GM12865 (cell line): ENCODE measurements around the gene KRTAP7-1.

Experiments used
- DNase-seq: peaks from one replicate; pipeline ENCODE4 v3.0.0; 2010; ENCODE audit warnings: low read depth
- H3K4me3 ChIP-seq: 2 replicates; pipeline ENCODE4 v1.5.1; 2011; ENCODE audit warnings: mild to moderate bottlenecking, low read depth, low read length, control low read depth
- CTCF ChIP-seq: IDR thresholded peaks from 2 replicates; pipeline ENCODE4 v1.5.1; 2011; ENCODE audit warnings: low read length, control low read depth, low read depth, inconsistent platforms; ENCODE audit not compliant: insufficient read depth; ENCODE audit errors: missing control alignments

KRTAP7-1 gene

DNA sequence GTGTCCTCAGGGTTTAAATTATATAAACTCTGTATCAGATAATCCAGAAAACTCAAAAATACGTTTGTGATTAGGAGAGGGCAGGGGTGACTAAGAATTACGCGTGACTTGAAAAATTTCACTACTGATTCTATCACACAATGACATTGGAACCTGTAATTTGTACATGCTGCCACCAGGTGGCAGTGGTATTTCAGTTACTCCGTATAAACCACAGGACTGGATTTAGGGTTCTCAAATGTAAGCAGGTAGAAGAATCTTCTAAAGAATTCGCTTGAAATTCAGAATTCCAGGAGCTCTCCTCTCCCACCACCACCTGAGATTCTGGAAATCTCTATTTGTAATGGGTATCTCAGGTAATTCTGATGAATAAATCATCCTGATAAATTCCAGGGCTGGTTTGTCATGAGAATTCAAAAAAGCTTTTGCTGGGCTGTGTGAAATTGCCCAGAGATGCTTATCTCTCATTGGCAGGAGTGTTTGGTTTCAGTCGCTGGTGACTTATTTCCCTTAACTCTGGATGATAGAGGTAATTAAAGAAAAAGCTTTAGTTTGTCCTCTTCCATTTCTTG lies 1.7 kb upstream of the KRTAP7-1 start:
- peak; percentile 52 for DNase-seq
- no peak overlapping the region for H3K4me3 ChIP-seq

DNA sequence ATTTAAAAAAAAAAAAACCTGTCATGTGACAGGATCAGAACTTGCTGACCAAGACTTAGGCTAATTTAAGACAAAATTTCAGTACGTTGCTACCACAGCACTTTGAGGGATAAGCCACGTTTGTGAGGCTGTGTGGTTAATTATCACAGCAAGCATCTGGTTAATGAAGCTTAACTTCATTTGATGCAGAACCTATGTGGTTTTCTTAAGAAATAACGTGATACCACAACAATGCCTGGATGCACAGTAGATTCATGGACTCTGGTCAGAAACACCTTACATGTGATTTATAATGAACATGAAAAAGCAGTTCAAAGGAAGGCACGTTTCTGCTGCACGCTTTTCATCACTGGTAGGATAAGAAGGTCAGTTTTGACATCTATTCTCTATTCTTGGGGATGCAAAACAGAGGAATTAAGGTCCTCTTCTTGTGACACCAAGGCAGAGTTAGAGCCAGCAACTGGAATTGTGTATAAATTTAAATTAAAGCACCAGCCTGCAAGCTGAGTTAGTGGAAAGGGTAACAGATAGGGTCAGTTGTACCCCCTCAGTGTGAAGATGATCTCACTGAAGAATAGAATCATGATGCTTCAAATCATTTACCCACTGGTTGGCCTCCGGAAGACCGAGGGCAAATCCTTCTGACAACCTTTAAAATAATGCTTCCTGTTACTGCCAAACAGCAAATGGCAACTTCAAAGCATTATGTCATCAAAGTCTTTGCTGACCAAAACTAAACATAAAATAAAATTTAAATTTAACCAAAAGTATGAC lies 10.5 kb downstream of the KRTAP7-1 start:
- no peak for TF ChIP-seq CTCF
- no peak overlapping the region for H3K4me3 ChIP-seq
- no peak for DNase-seq

More for the DNA sequence above, 1.7 kb upstream of the KRTAP7-1 start:
- peak; percentile 50 for TF ChIP-seq CTCF

DNA sequence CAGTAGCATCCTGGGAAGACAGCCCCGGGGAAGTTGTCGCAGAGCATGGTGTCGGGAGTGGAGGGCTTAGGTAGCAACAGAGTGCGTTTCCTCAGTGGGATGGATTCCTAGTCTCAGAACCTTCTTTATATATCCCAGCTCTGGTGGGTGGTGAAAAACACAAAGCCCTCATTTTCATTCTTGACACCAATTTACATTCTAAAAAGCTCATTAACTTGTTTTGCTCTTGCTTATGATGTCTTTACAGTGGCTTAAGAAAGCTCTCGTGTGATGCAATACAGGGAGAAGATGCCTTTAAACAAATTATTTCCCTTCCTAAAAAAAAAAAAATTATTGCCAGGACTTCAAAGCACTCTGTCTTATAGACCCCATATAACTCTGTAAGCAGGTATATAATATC lies 16.4 kb downstream of the KRTAP7-1 start, which contains the start of gene KRTAP8-1:
TSS of gene KRTAP8-1 (minus strand) at position 101 of the 400 bp plus-strand sequence. CDS start at position 47, 54 bp downstream.
- H3K4me3 ChIP-seq: no peak within 1 kb of the TSS
- no peak for TF ChIP-seq CTCF
- DNase-seq: no peak

- TF ChIP-seq CTCF: no peak
- no peak for DNase-seq
- H3K4me3 ChIP-seq: no peak overlapping the region
Observed at GRCh38 chr21:30800605-30801004, 29.0 kb downstream of the KRTAP7-1 start.

GRCh38 chr21:30793581-30794314 lies 35.8 kb downstream of the KRTAP7-1 start:
- TF ChIP-seq CTCF: no peak
- no peak overlapping the region for H3K4me3 ChIP-seq
- no peak for DNase-seq

DNA sequence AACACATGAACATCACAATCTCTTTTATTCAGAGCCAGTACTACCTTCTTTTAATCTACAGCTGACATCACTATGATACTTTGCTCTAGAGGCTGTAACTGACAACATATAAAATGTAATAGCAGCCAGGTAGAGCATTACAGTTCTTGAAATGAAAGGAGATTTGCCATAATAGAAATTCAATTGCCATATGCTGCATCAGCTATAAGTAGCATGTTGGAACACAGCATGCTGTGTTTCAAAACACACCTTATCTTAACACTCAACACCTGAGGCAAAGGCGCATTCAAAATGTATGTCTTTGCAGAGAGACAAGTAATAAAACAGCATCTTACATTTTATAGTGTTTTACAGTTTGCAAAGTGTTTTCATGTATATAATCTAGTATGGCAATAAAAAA lies 50.3 kb downstream of the KRTAP7-1 start:
- DNase-seq: no peak
- H3K4me3 ChIP-seq: no peak overlapping the region
- no peak for TF ChIP-seq CTCF
